PC-3 (cell line): ENCODE results near the gene GIGYF2. TPM values are rescaled to one million over a fixed set of nuclear protein-coding genes. Genes with fewer than 3 reads are reported as not detected.

Experiments
- ATAC-seq: fragments of 200-7000 bp; cut with Tn5 transposase; 2 replicates; pipeline ENCODE4 v1.9.1; 2020; ENCODE audit warnings: mild to moderate bottlenecking, moderate library complexity
- BruUV-seq: library from RNA; stranded (reverse); fragments of 400-500 nt; replicated peaks from 2 replicates; lab custom pipeline; 2021; lab: Mats Ljungman, UMichigan
- CTCF ChIA-PET: fragments of 300-600 bp; sonication (Branson Sonifier 250); formaldehyde crosslinking; loops from one replicate; lab custom pipeline; 2022; ENCODE audit warnings: antibody characterized with exemption; lab: Charles Lee
- POLR2A ChIA-PET: fragments of 300-600 bp; sonication (Branson Sonifier 250); formaldehyde crosslinking; loops from one replicate; lab custom pipeline; 2022; ENCODE audit warnings: antibody characterized with exemption; ENCODE audit not compliant: unreplicated experiment; lab: Charles Lee
- DNase-seq: peaks from one replicate; pipeline ENCODE4 v3.0.0-alpha.2; 2015
- H2AFZ ChIP-seq: fragments of 300-600 bp; sonication (generic); 2 replicates; pipeline ENCODE4 v1.6.0; 2016; ENCODE audit warnings: antibody characterized with exemption, low read length
- H3F3A ChIP-seq: fragments of 300-600 bp; sonication (generic); one replicate; pipeline ENCODE4 v1.6.0; 2017; ENCODE audit warnings: antibody characterized with exemption, low read length, control low read depth, mild to moderate bottlenecking; ENCODE audit not compliant: unreplicated experiment
- H3K27ac ChIP-seq: fragments of 300-600 bp; sonication (generic); 2 replicates; pipeline ENCODE4 v1.5.1; 2016; ENCODE audit warnings: mild to moderate bottlenecking, low read length
- H3K27me3 ChIP-seq: fragments of 300-600 bp; sonication (generic); 2 replicates; pipeline ENCODE4 v1.6.1; 2016; ENCODE audit warnings: low read length, mixed read lengths
- H3K36me3 ChIP-seq: fragments of 300-600 bp; sonication (generic); 2 replicates; pipeline ENCODE4 v1.6.1; 2016; ENCODE audit warnings: low read depth, mixed run types, low read length, mixed read lengths
- H3K4me1 ChIP-seq: fragments of 300-600 bp; sonication (generic); 2 replicates; pipeline ENCODE4 v1.5.1; 2016; ENCODE audit warnings: low read length; ENCODE audit not compliant: insufficient read depth
- H3K4me2 ChIP-seq: fragments of 300-600 bp; sonication (generic); 2 replicates; pipeline ENCODE4 v1.6.0; 2016; ENCODE audit warnings: low read length
- H3K4me3 ChIP-seq: fragments of 300-600 bp; sonication (generic); 2 replicates; pipeline ENCODE4 v1.5.1; 2016; ENCODE audit warnings: mild to moderate bottlenecking, low read length, mixed read lengths
- H3K79me2 ChIP-seq: fragments of 300-600 bp; sonication (generic); 2 replicates; pipeline ENCODE4 v1.6.1; 2017; ENCODE audit warnings: low read length, mixed read lengths
- H3K9ac ChIP-seq: fragments of 300-600 bp; sonication (generic); 2 replicates; pipeline ENCODE4 v1.6.0; 2016; ENCODE audit warnings: mild to moderate bottlenecking, low read length
- H3K9me2 ChIP-seq: fragments of 300-600 bp; sonication (generic); replicated peaks from 2 replicates; pipeline ENCODE4 v1.6.1; 2016; ENCODE audit warnings: mixed run types, low read length, mixed read lengths
- H3K9me3 ChIP-seq: fragments of 300-600 bp; sonication (generic); 2 replicates; pipeline ENCODE4 v1.6.1; 2016; ENCODE audit warnings: low read length, mixed read lengths
- H4K20me1 ChIP-seq: fragments of 300-600 bp; sonication (generic); 2 replicates; pipeline ENCODE4 v1.6.1; 2016; ENCODE audit warnings: low read length, mixed read lengths
- EZH2 ChIP-seq: fragments of 300-600 bp; sonication (generic); IDR thresholded peaks from one replicate; pipeline ENCODE4 v1.6.1; 2017; ENCODE audit warnings: antibody characterized with exemption, mild to moderate bottlenecking, low read length; ENCODE audit not compliant: unreplicated experiment
- EZH2phosphoT487 ChIP-seq: fragments of 300-600 bp; sonication (generic); IDR thresholded peaks from 2 replicates; pipeline ENCODE4 v1.6.1; 2018; ENCODE audit warnings: mild to moderate bottlenecking, antibody characterized with exemption, low read length, borderline replicate concordance
- intact Hi-C: fragments of 100-400 bp; cut with micrococcal nuclease; formaldehyde crosslinking; loops from 2 replicates; pipeline ENCODE4 v1.9.0; 2023
- total RNA-seq: library from RNA; depleted of rRNA; stranded (reverse); fragments of >200 nt; gene quantifications from 2 replicates; pipeline ENCODE4 v1.2.3, GENCODE V29; 2014
- TF ChIP-seq, protein P1 (sequence below): fragments of 300-600 bp; sonication (generic); conservative IDR thresholded peaks from 2 replicates; pipeline ENCODE4 v1.5.1; 2017; ENCODE audit warnings: antibody characterized with exemption, low read depth, mild to moderate bottlenecking, low read length

GIGYF2 gene
- total RNA-seq, 1 experiment from 2014 or later: 41.3 TPM

DNA sequence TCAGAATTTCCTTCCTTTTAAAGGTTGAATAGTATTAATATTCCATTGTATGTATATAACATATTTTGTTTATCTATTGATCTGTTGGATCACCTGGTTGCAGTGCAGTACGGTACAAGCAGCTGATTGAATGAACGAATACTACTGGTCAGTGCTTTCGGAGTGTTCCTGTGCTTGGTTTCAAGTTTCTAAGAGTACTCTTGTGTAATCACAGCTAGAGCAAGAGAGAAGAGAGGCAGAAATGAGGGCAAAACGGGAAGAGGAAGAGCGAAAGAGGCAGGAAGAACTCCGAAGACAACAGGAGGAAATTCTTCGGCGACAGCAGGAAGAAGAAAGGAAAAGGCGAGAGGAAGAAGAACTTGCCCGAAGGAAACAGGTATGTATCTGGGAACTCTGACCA lies 119.5 kb downstream of the GIGYF2 start:
- Histone ChIP-seq H3K4me3 (no peak overlapping the region), H3K9me2 (no peaks in the 10 kb centered on the region), H4K20me1 (no peaks in the 10 kb centered on the region), H3K4me2 (no peak overlapping the region), H3K9me3 (no peaks in the 10 kb centered on the region), H3K27ac (no peak overlapping the region), H3K27me3 (no peaks in the 10 kb centered on the region), H3K4me1 (no peaks in the 10 kb centered on the region), H3F3A (no peaks in the 10 kb centered on the region), H3K79me2 (no peaks in the 10 kb centered on the region), H3K9ac (no peak overlapping the region), H2AFZ (no peak overlapping the region), H3K36me3 (peaks cover 58% of the 10 kb centered on the region; the same call in 1 of the 2 replicates)
- ATAC-seq (no peak), DNase-seq (no peak)
- intact Hi-C loops: no loop called here
- ChIA-PET POLR2A (no interaction called here), CTCF (no interaction called here)
- TF ChIP-seq EZH2phosphoT487 (no peak), EZH2 (no peak)
- TF ChIP-seq, protein P1, sequence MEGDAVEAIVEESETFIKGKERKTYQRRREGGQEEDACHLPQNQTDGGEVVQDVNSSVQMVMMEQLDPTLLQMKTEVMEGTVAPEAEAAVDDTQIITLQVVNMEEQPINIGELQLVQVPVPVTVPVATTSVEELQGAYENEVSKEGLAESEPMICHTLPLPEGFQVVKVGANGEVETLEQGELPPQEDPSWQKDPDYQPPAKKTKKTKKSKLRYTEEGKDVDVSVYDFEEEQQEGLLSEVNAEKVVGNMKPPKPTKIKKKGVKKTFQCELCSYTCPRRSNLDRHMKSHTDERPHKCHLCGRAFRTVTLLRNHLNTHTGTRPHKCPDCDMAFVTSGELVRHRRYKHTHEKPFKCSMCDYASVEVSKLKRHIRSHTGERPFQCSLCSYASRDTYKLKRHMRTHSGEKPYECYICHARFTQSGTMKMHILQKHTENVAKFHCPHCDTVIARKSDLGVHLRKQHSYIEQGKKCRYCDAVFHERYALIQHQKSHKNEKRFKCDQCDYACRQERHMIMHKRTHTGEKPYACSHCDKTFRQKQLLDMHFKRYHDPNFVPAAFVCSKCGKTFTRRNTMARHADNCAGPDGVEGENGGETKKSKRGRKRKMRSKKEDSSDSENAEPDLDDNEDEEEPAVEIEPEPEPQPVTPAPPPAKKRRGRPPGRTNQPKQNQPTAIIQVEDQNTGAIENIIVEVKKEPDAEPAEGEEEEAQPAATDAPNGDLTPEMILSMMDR: no peak
- no TSS peak for BruUV-seq

DNA sequence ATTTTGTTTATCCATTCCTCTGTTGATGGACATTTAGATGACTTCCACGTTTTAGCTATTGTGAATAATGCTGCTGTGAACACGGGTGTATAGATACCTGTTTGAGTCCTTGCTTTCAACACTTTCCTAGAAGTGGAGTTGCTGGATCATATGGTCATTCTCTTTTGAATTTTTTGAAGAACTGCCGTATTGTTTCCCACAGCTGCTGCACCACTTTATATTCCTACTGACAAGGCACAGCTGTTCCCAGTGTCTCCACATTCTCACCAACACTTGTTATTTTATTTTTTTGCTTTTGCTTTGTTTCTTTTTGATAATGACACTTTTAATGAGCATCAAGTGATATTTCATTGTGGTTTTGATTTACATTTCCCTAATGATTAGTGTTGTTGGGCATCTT lies 120.6 kb downstream of the GIGYF2 start:
- TSS peak; percentile 2 for BruUV-seq
- no peaks in the 10 kb centered on the region for H3K27me3 ChIP-seq
- H3K79me2 ChIP-seq: no peaks in the 10 kb centered on the region
- no peak for ATAC-seq
- no peaks in the 10 kb centered on the region for H3K9me2 ChIP-seq
- H3K36me3 ChIP-seq: peaks cover 49% of the 10 kb centered on the region; the same call in 1 of the 2 replicates
- H3K9ac ChIP-seq: no peak overlapping the region
- no peaks in the 10 kb centered on the region for H3K4me1 ChIP-seq
- ChIA-PET CTCF (interaction anchor here (0.5 kb wide), 1 partner anchor 26 kb away, joined by 3 read pairs; no protein-coding TSS in a partner anchor), POLR2A (interaction anchor here (0.7 kb wide), 1 partner anchor 217 kb away, joined by 3 read pairs; no protein-coding TSS in a partner anchor)
- H3K27ac ChIP-seq: no peak overlapping the region
- no peak overlapping the region for H3K4me3 ChIP-seq
- H2AFZ ChIP-seq: no peak overlapping the region
- H4K20me1 ChIP-seq: no peaks in the 10 kb centered on the region
- H3K4me2 ChIP-seq: no peak overlapping the region
- no peaks in the 10 kb centered on the region for H3F3A ChIP-seq
- H3K9me3 ChIP-seq: no peaks in the 10 kb centered on the region
- no peak for TF ChIP-seq EZH2phosphoT487
- no peak for TF ChIP-seq EZH2
- TF ChIP-seq, protein P1: no peak
- DNase-seq: no peak
- intact Hi-C loops: no loop called here

DNA sequence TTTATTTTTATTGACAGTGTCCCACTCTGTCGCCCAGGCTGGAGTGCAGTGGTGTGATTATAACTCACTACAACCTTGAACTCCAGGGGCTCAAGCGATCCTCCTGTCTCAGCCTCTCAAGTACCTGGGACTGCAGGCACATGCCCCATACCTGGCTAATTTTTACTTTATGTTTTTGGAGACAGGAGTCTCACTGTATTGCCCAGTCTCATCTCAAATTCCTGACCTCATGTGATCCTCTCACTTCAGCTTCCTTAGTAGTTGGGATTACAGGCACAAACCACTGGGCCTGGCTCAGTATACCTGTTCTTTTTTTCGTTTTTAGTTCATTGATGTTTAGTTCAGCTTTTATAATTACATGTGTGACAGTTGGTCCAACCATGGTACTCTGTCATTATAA lies 132.9 kb downstream of the GIGYF2 start:
- H3K79me2 ChIP-seq: no peaks in the 10 kb centered on the region
- H3K4me2 ChIP-seq: no peak overlapping the region
- H4K20me1 ChIP-seq: no peaks in the 10 kb centered on the region
- no peak overlapping the region for H3K9ac ChIP-seq
- intact Hi-C loops: no loop called here
- H3K9me3 ChIP-seq: no peaks in the 10 kb centered on the region
- H3K4me1 ChIP-seq: no peaks in the 10 kb centered on the region
- H3K36me3 ChIP-seq: peaks cover 41% of the 10 kb centered on the region
- no peaks in the 10 kb centered on the region for H3K9me2 ChIP-seq
- no peak overlapping the region for H3K4me3 ChIP-seq
- CTCF ChIA-PET: no interaction called here
- H2AFZ ChIP-seq: no peak overlapping the region
- BruUV-seq: no TSS peak
- POLR2A ChIA-PET: no interaction called here
- DNase-seq (no peak), ATAC-seq (no peak)
- H3F3A ChIP-seq: no peaks in the 10 kb centered on the region
- TF ChIP-seq, protein P1: no peak
- TF ChIP-seq EZH2 (no peak), EZH2phosphoT487 (no peak)
- no peak overlapping the region for H3K27ac ChIP-seq
- H3K27me3 ChIP-seq: no peaks in the 10 kb centered on the region
